WTC11 (cell line): ENCODE data around the gene GYS2. TPM values are rescaled to one million over a fixed set of nuclear protein-coding genes. Genes with fewer than 3 reads are reported as not detected.

Experiments used
- ATAC-seq: fragments of 200-7000 bp; cut with Tn5 transposase; 2 replicates; pipeline ENCODE4 v1.10.0; 2021; ENCODE audit warnings: mild to moderate bottlenecking, moderate library complexity
- CTCF ChIA-PET: fragments of 300-600 bp; sonication (Branson Sonifier 250); formaldehyde crosslinking; loops from one replicate; lab custom pipeline; 2021; ENCODE audit warnings: antibody characterized with exemption; lab: Charles Lee
- POLR2A ChIA-PET: fragments of 350-600 bp; sonication (Branson Sonifier 250); formaldehyde crosslinking; loops from one replicate; lab custom pipeline; 2021; ENCODE audit warnings: antibody characterized with exemption; lab: Charles Lee
- DNase-seq: peaks from one replicate; pipeline ENCODE4 v3.0.0; 2021; ENCODE audit warnings: low spot score
- H3K27ac Mint-ChIP-seq: 2 replicates; pipeline ENCODE4 v1.8.0; 2021; ENCODE audit warnings: mixed read lengths
- H3K27me3 Mint-ChIP-seq: 2 replicates; pipeline ENCODE4 v1.8.0; 2021; ENCODE audit warnings: low read depth, mild to moderate bottlenecking, moderate library complexity, mixed read lengths
- H3K36me3 Mint-ChIP-seq: 2 replicates; pipeline ENCODE4 v1.8.0; 2021; ENCODE audit warnings: mixed read lengths
- H3K4me1 Mint-ChIP-seq: 2 replicates; pipeline ENCODE4 v1.8.0; 2022; ENCODE audit warnings: mixed read lengths
- H3K4me3 Mint-ChIP-seq: 2 replicates; pipeline ENCODE4 v1.8.0; 2021; ENCODE audit warnings: mild to moderate bottlenecking, moderate library complexity, mixed read lengths
- H3K9me3 Mint-ChIP-seq: 2 replicates; pipeline ENCODE4 v1.8.0; 2021; ENCODE audit warnings: mixed read lengths
- JUN ChIP-seq: sonication (generic); formaldehyde crosslinking; IDR thresholded peaks from 2 replicates; pipeline ENCODE4 v1.8.0; 2023; ENCODE audit warnings: mild to moderate bottlenecking, missing genetic modification reagents
- NR1H2 ChIP-seq: sonication (generic); formaldehyde crosslinking; IDR thresholded peaks from 2 replicates; pipeline ENCODE4 v1.9.0; 2021; ENCODE audit warnings: mild to moderate bottlenecking, moderate library complexity, missing genetic modification reagents
- TEAD1 ChIP-seq: sonication (generic); formaldehyde crosslinking; IDR thresholded peaks from 2 replicates; pipeline ENCODE4 v1.8.0; 2022; ENCODE audit warnings: mild to moderate bottlenecking, missing genetic modification reagents
- ZNF121 ChIP-seq: sonication (generic); formaldehyde crosslinking; IDR thresholded peaks from 2 replicates; pipeline ENCODE4 v1.8.0; 2023; ENCODE audit warnings: missing genetic modification reagents
- ZNF396 ChIP-seq: fragments of 250-450 bp; sonication (Bioruptor Pico); IDR thresholded peaks from 2 replicates; pipeline ENCODE4 v1.8.0; 2021; ENCODE audit warnings: mild to moderate bottlenecking, moderate library complexity, borderline replicate concordance
- ZNF416 ChIP-seq: fragments of 250-450 bp; sonication (Bioruptor Pico); IDR thresholded peaks from 2 replicates; pipeline ENCODE4 v1.9.0; 2021; ENCODE audit warnings: mild to moderate bottlenecking, inconsistent platforms
- total RNA-seq: library from RNA; stranded (reverse); gene quantifications from 3 replicates; pipeline ENCODE4 v1.2.3, GENCODE V29; 2021
- TF ChIP-seq, protein P1 (sequence below): sonication (generic); formaldehyde crosslinking; IDR thresholded peaks from 2 replicates; pipeline ENCODE4 v1.8.1; 2023; ENCODE audit warnings: mild to moderate bottlenecking, missing genetic modification reagents, moderate library complexity

The GYS2 gene
- total RNA-seq, 1 experiment from 2014 or later: not detected

DNA sequence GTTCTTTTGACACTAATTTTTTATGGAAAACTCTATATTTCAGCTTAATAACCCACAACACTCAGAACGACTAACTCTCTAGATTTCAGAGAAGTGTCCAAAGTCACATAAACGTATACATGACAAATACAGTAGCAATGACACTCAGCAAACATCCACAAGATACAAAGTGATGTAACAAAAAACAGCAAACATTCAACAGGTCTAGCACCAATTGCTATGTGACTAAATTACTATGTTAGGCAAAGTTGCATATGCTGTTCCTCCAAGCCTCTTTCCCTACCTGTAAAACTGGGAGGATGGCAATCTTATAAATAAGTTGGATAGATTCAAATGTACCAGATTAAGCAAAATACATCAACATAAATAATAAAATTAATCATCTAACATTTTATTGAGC, 104.9 kb downstream of the GYS2 start:
- Mint-ChIP-seq H3K27ac (no peak overlapping the region), H3K4me1 (peaks cover 14% of the 10 kb centered on the region), H3K27me3 (no peaks in the 10 kb centered on the region), H3K9me3 (no peaks in the 10 kb centered on the region), H3K4me3 (no peak overlapping the region), H3K36me3 (peaks cover 21% of the 10 kb centered on the region; the same call in 1 of the 2 replicates)
- ChIA-PET POLR2A (no interaction called here), CTCF (no interaction called here)
- DNase-seq (no peak), ATAC-seq (no peak)
- no peak for TF ChIP-seq NR1H2 (CRISPR knock-in tag)
- TF ChIP-seq ZNF416 (CRISPR knock-in tag): no peak
- no peak for TF ChIP-seq ZNF396
- TF ChIP-seq ZNF121 (CRISPR knock-in tag): no peak
- TF ChIP-seq, protein P1, sequence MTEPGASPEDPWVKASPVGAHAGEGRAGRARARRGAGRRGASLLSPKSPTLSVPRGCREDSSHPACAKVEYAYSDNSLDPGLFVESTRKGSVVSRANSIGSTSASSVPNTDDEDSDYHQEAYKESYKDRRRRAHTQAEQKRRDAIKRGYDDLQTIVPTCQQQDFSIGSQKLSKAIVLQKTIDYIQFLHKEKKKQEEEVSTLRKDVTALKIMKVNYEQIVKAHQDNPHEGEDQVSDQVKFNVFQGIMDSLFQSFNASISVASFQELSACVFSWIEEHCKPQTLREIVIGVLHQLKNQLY: no peak
- TF ChIP-seq TEAD1 (CRISPR knock-in tag): no peak
- TF ChIP-seq JUN (CRISPR knock-in tag): no peak

Other genes starting within 250 kb of the GYS2 start
- not detected in 3 replicates for gene IAPP, start 231.9 kb downstream of the GYS2 start, total RNA-seq
- gene PYROXD1, start 167.2 kb downstream of the GYS2 start, total RNA-seq: 4.5 to 6.9 TPM (median 4.9 TPM) in 3 replicates
- 34.1 to 40.3 TPM (median 35.3 TPM) in 3 replicates for gene RECQL, start 103.2 kb downstream of the GYS2 start, total RNA-seq
- gene GOLT1B, start 103.1 kb downstream of the GYS2 start, total RNA-seq: 36.1 to 39.7 TPM (median 37.1 TPM) in 3 replicates
- 0.46 to 1.2 TPM (median 0.76 TPM) in 3 replicates for gene SPX, start 78.6 kb downstream of the GYS2 start, total RNA-seq
- 1,504 to 1,616 TPM (median 1,559 TPM) in 3 replicates for gene LDHB, start 53.0 kb upstream of the GYS2 start, total RNA-seq
- gene KCNJ8, start 169.9 kb upstream of the GYS2 start, total RNA-seq: 1.1 to 1.9 TPM (median 1.4 TPM) in 3 replicates